HG03045 (cell line): ENCODE results near the gene SGTB.
"Not testable (repeated sequence)": the region's sequence is repeated elsewhere in the genome, so short reads cannot be mapped to it uniquely, and the experiment has no call there.

Experiments
- ATAC-seq: cut with Tn5 transposase; IDR thresholded peaks from one replicate; pipeline ENCODE4 v1.9.1; 2021; ENCODE audit warnings: mild to moderate bottlenecking, moderate library complexity; ENCODE audit not compliant: unreplicated experiment

Gene SGTB

GRCh38 chr5:65674749-65675148 is 47.2 kb downstream of the SGTB start:
- no peak for ATAC-seq

- ATAC-seq, result no peak
These were observed 49.1 kb downstream of the SGTB start for GRCh38 chr5:65672796-65673195.

DNA sequence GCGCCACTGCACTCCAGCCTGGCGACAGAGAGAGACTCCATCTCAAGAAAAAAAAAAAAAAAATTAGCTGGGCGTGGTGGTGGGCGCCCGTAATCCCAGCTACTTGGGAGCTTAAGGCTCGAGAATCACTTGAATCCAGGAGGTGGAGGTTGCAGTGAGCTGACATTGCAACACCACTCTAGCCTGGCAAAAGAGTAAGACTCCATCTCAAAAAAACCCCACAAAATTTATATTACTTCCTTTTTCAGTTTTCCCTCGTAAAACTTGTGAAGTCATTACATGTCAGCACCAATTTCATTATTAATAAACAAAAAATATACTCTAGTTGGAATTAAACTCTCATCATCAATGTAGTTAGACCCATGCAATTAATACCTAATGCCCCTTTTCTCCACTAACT is 53.2 kb downstream of the SGTB start:
- no peak for ATAC-seq

- ATAC-seq, result no peak
These were observed 57.9 kb downstream of the SGTB start for GRCh38 chr5:65663804-65664521.

DNA sequence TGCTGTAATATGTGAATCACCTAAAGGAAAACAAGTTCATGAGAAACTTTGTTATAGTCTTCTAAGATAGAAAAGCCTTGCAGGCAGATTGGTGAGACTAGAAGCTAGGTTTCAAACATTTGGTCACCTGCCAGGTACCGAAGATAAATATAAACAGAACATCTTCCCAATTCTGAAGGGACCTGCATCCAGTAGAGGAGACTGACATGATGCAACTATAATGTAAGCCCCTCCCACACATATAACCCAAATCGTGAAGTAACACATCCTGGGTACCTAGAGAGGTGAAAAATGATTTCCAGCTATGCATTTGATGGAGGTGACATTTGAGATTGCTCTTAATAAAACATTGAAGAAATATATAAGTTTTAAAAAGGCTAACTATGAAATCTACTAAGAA is 67.2 kb downstream of the SGTB start:
- no peak for ATAC-seq

GRCh38 chr5:65651144-65651543 is 70.8 kb downstream of the SGTB start:
- no peak for ATAC-seq

- ATAC-seq, result no peak
These were observed 74.0 kb downstream of the SGTB start for GRCh38 chr5:65647941-65648340.

DNA sequence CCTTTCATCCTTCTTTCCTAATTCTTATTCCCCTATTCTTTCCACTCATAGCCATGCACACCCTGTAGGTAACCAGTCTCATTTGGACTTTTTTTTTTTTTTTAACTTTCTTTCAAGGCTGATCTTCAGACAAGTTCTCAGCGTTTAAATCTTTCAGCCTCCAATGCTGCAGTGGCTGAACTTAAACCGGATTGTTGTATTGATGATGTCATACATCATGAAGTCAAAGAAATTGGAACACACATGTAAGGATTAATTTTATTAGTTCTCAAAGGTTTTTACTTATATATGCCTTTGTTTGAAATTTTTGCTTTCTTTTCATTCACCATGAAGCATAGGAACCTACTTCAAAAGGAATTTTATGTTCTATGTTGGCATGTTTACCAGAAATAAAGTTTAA is 75.0 kb downstream of the SGTB start:
- no peak for ATAC-seq

DNA sequence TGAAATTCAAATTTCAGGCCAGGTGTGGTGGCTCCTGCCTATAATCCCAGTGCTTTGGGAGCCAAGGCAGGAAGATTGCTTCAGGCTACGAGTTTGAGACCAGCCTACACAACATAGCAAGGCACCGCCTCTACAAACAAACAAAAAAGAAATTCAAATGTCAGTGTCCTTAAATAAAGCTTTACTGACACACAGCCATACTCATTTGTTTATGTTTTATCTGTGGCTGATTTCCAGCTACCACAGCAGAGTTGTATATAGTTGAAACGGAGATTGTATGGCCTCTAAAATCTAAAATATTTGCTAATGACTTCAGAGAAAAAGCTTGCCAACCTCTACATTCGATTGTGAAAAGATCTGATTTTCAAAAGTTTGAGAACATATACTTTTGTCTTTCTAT is 81.7 kb downstream of the SGTB start:
- ATAC-seq, result no peak

GRCh38 chr5:65630981-65631380 is 90.9 kb downstream of the SGTB start:
- ATAC-seq, result no peak

DNA sequence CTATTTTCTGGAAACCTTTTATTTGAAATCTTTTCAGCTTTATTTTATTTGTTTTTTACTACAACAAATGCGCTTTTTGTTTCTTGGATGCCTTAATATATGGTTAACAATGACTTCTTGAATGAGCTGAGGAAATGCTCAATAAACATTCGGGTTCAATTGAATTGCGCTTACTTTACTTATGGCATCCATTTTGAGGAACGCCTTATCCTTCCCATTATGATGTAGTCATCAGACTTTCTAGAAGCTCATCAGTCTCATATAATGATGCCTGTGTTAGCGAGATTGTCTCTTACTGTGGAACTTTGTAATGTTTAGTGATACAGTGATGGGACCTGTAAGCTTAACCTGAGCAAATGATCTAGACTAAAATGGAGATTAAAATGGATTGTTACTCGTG is 96.2 kb downstream of the SGTB start:
- ATAC-seq, result no peak

DNA sequence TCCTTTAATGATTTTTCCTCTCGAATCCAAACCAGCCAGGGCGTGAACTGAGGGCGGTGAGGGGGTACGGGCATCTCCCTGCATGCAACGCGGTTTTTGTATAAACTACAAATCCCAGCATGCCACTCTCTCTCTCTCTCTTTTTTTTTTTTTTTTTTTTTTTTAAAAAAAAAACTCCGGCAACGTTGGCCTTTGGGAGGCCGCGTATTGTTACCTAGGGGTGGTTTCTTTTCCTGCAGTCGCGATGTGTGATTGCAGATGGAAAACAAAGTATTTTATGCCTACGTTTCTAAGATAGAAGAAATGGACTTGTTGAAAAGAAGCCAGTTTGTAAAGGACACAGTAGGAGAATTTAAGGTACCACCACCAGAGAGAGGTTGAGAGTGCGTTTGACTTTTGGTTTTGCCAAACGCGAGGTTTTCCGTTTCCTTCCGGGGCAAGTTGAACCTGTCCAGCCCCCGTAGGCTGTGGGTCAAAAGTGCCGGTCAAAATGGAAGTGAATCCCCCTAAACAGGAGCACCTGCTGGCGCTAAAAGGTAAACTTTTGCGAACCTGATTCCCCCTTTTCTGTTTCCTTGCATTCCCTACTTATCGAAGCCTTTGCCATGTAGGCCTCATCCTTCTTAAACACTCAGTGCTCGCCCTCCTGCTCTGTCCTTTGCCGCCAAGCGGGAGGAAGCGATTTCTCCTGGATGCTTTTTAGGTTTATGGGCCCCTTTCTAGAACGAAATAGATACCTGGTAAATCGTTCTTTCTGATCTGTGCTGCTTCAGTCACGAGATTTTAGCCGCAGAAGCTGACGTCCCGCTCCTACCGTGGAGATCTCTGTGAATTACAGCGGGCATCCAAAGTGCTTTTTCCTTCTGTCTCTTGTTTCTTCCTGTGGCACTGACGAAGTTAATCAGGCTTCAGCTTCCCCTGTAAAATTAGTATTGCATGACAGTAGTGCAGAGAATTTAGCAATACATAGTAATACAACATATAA is 97.0 kb downstream of the SGTB start, which contains the start of the genes SHLD3 and TRAPPC13:
TSS of gene SHLD3 (plus strand) at position 457 of the 985 bp plus-strand sequence. CDS start 4,561 bp downstream, outside the sequence.
TSS of gene TRAPPC13 (plus strand) at position 457 of the 985 bp plus-strand sequence. CDS start at position 491, 34 bp downstream.
- peak; percentile 75 for ATAC-seq

DNA sequence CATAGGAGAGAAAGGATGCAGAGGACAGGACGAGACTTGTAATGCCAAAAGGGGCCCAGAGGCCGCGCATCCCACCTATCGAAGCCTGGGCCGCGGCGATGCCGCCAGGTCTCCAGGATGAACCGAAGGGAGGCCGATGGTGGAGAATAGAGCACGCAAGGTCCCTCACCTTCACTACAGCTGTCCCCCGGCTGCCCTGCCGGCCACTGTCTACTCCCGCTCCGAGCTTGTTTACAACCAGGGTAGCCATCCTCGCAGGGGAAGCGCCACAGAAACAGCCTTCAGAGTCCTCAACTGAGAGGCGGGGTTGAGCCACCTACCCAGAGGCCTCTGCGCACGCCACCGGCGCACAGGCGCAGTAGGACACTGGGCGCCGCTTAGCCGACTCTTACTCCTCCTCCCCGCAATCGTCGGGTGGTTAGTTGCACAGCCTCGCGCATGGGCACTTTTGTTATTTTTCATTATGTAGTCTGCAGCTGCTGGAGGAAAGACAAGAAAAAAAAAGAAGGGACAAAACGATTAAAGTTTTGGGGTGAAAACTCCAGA is 97.8 kb downstream of the SGTB start, which contains the start of gene TRIM23:
TSS of gene TRIM23 (minus strand) at position 309 of the 546 bp plus-strand sequence. CDS start at position 250, 59 bp downstream.
- peak; percentile 95 for ATAC-seq

DNA sequence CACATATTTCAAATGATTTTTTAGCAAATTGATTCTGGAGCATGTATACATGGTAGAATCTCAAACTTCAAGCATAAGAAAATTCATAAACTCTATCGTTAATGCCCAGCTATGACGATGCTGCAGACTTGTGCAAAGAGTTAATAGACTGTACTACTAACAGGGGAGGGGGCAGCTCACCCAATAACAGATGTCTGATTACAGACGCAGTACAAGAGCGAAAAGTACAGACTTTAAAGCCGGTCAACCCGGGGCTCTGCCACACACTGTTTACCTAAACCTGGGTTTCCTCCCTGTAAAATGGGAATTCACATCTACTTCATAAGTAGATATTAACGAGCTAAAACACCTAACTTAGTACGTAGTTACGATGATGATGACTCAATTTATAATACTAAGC is 98.4 kb downstream of the SGTB start:
- no peak for ATAC-seq

DNA sequence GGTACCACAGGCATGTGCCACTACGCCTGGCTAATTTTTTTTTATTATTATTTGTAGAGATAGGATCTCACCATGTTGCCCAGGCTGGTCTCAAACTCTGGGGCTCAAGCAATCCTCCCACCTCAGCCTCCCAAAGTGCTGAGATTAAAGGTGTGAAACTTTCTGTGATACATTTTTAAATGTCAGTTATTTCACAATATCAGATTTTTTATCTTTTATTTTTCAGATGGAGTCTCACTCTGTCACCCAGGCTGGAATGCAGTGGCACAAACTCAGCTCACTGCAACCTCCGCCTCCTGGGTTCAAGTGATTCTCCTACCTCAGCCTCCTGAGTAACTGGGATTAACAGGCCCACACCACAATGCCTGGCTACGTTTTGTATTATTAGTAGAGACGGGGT is 99.9 kb downstream of the SGTB start:
- not testable (repeated sequence) for ATAC-seq

GRCh38 chr5:65620021-65620420 is 101.9 kb downstream of the SGTB start:
- ATAC-seq, result no peak
